ENCODE results near the gene PLPPR2. TPM values are rescaled to one million over a fixed set of nuclear protein-coding genes. Genes with fewer than 3 reads are reported as not detected.
"Not testable (repeated sequence)": the region's sequence is repeated elsewhere in the genome, so short reads cannot be mapped to it uniquely, and the experiment has no call there.

Gene PLPPR2
- polyA plus RNA-seq, 3 donors: 35.0 to 99.4 (median 45.5) TPM

- Histone ChIP-seq H3K4me2 (replicated peaks; ENCODE audit: extremely low read depth, low read length, poor library complexity, severe bottlenecking) (peak within 1 kb of the TSS; percentile 88), H3K36me3 (replicated peaks in 1 of 2; ENCODE audit: control insufficient read depth in 1 of 2, insufficient read depth in 2 of 2, low read length in 2 of 2) (peaks cover 25 to 37% of the 10 kb centered on the region in 2 donors), H3K9me3 (replicated peaks in 1 of 2; ENCODE audit: control insufficient read depth in 1 of 2, insufficient read depth in 1 of 2, low read length in 2 of 2) (peaks cover 0 to 6% of the 10 kb centered on the region in 2 donors), H3K9ac (ENCODE audit: insufficient read depth, low read length, poor library complexity, severe bottlenecking) (peak within 1 kb of the TSS; percentile 78), H4K20me1 (ENCODE audit: insufficient read depth, low read length) (peaks cover 48% of the 10 kb centered on the region), H3K4me3 (replicated peaks in 1 of 3; ENCODE audit: low read depth in 2 of 3, low read length in 3 of 3) (peak within 1 kb of the TSS; percentile 66 to 99 (median 98)), H3K79me2 (ENCODE audit: insufficient read depth, low read length) (peaks cover 78% of the 10 kb centered on the region), H3K27ac (ENCODE audit: low read depth in 1 of 2, low read length in 2 of 2) (peak within 1 kb of the TSS; percentile 54 to 85), H3K4me1 (ENCODE audit: control insufficient read depth in 1 of 2, insufficient read depth in 2 of 2, low read length in 2 of 2) (peaks cover 50 to 64% of the 10 kb centered on the region in 2 donors), H3K27me3 (ENCODE audit: control insufficient read depth in 2 of 2, insufficient read depth in 2 of 2, low read length in 2 of 2) (no peaks in the 10 kb centered on the region), H2AFZ (ENCODE audit: insufficient read depth, low read depth, low read length, poor library complexity, severe bottlenecking) (peak within 1 kb of the TSS; percentile 75)
- Mint-ChIP-seq H3K36me3 (peaks cover 32 to 56% of the 10 kb centered on the region in 2 donors), H3K27ac (peak within 1 kb of the TSS; percentile 85 to 97 (median 91)), H3K4me1 (peaks cover 40% of the 10 kb centered on the region), H3K9me3 (peaks cover 0 to 6% (median 0%) of the 10 kb centered on the region in 7 donors), H3K4me3 (peak within 1 kb of the TSS; percentile 91 to 99), H3K27me3 (ENCODE audit: low read depth in 3 of 3) (peaks cover 0 to 2% (median 0%) of the 10 kb centered on the region in 3 donors)
- under 1% methylated on average over 36 of the region's 53 CpGs for WGBS (ENCODE audit: insufficient coverage)
- peak; percentile 74 to 88 (median 80) for DNase-seq
- intact Hi-C loops (cut with micrococcal nuclease): loop anchor here (2.0 to 5.0 kb wide), 3 partner anchors 15 to 42 kb away; partner anchors contain the start of genes SWSAP1 (in 1 of the 2) and TSPAN16 (in 1 of the 2)
- no peak for TF ChIP-seq CTCF (IDR thresholded peaks at IDR 0.05)
Observed at GRCh38 chr19:11339254-11340098, 15.8 kb upstream of the PLPPR2 start, which contains the start of gene RAB3D. TSS of gene RAB3D (minus strand) at chr19:11339657. CDS start at chr19:11337399, 2,258 bp downstream.

GRCh38 chr19:11340099-11340467 is 15.1 kb upstream of the PLPPR2 start:
- H3K27me3 ChIP-seq (ENCODE audit: control insufficient read depth in 2 of 2, insufficient read depth in 2 of 2, low read length in 2 of 2); H3K9me3 Mint-ChIP-seq; H3K9me3 ChIP-seq (replicated peaks in 1 of 2; ENCODE audit: control insufficient read depth in 1 of 2, insufficient read depth in 1 of 2, low read length in 2 of 2); DNase-seq; H3K27me3 Mint-ChIP-seq (ENCODE audit: low read depth in 3 of 3); intact Hi-C loops (cut with micrococcal nuclease); H3K9ac ChIP-seq (ENCODE audit: insufficient read depth, low read length, poor library complexity, severe bottlenecking): not testable (repeated sequence)
- Histone ChIP-seq H2AFZ (ENCODE audit: insufficient read depth, low read depth, low read length, poor library complexity, severe bottlenecking) (peak overlapping the region; percentile 75), H3K79me2 (ENCODE audit: insufficient read depth, low read length) (peaks cover 78% of the 10 kb centered on the region), H3K4me1 (ENCODE audit: control insufficient read depth in 1 of 2, insufficient read depth in 2 of 2, low read length in 2 of 2) (peaks cover 54 to 70% of the 10 kb centered on the region in 2 donors), H4K20me1 (ENCODE audit: insufficient read depth, low read length) (peaks cover 43% of the 10 kb centered on the region), H3K27ac (ENCODE audit: low read depth in 1 of 2, low read length in 2 of 2) (peak overlapping the region; percentile 51 to 85), H3K36me3 (replicated peaks in 1 of 2; ENCODE audit: control insufficient read depth in 1 of 2, insufficient read depth in 2 of 2, low read length in 2 of 2) (peaks cover 19 to 31% of the 10 kb centered on the region in 2 donors), H3K4me2 (replicated peaks; ENCODE audit: extremely low read depth, low read length, poor library complexity, severe bottlenecking) (peak overlapping the region; percentile 88), H3K4me3 (replicated peaks in 1 of 3; ENCODE audit: low read depth in 2 of 3, low read length in 3 of 3) (peak overlapping the region in 1 of 3 experiments; percentile 99)
- H3K4me3 Mint-ChIP-seq: peak overlapping the region; percentile 91 to 99
- peaks cover 26 to 50% of the 10 kb centered on the region in 2 donors for H3K36me3 Mint-ChIP-seq
- peaks cover 46% of the 10 kb centered on the region for H3K4me1 Mint-ChIP-seq
- WGBS (ENCODE audit: insufficient coverage): 97% methylated on average over 4 of the region's 8 CpGs
- H3K27ac Mint-ChIP-seq: peak overlapping the region; percentile 78 to 97 (median 88)
